ENCODE measurements around the gene UMODL1. TPM values are rescaled to one million over a fixed set of nuclear protein-coding genes. Genes with fewer than 3 reads are reported as not detected.

UMODL1 gene
- polyA plus RNA-seq, 3 donors = not detected

DNA sequence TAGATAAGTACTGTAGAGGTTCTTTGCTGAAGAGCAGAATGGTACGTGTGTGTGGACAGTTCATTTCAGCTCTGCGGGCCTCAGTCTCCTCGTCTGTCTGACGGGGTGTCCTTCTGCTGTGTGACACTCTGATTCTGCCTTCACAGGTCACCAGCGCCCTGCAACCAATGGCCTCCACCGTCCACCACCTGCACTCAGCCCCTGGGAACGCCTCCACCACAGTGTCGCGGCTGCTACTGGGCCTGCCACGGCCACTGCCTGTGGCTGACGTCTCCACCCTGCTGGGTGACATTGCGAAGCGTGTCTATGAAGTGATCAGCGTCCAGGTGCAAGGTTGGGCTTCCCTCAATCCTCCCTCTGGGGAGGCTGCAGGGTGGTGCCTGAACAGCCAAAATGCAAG is 17.0 kb downstream of the UMODL1 start:
- Mint-ChIP-seq H3K4me3 (no peak overlapping the region), H3K4me1 (no peaks in the 10 kb centered on the region), H3K36me3 (no peaks in the 10 kb centered on the region), H3K27me3 (ENCODE audit: low read depth in 3 of 3) (peaks cover 0 to 10% (median 2%) of the 10 kb centered on the region in 3 donors), H3K27ac (no peak overlapping the region), H3K9me3 (no peaks in the 10 kb centered on the region)
- Histone ChIP-seq H3K4me3 (replicated peaks in 1 of 3; ENCODE audit: low read depth in 2 of 3, low read length in 3 of 3) (no peak overlapping the region), H3K9me3 (replicated peaks in 1 of 2; ENCODE audit: control insufficient read depth in 1 of 2, insufficient read depth in 1 of 2, low read length in 2 of 2) (no peaks in the 10 kb centered on the region), H3K4me2 (replicated peaks; ENCODE audit: extremely low read depth, low read length, poor library complexity, severe bottlenecking) (no peak overlapping the region), H3K4me1 (ENCODE audit: control insufficient read depth in 1 of 2, insufficient read depth in 2 of 2, low read length in 2 of 2) (no peaks in the 10 kb centered on the region), H3K27ac (ENCODE audit: low read depth in 1 of 2, low read length in 2 of 2) (no peak overlapping the region), H3K36me3 (replicated peaks in 1 of 2; ENCODE audit: control insufficient read depth in 1 of 2, insufficient read depth in 2 of 2, low read length in 2 of 2) (no peaks in the 10 kb centered on the region), H3K79me2 (ENCODE audit: insufficient read depth, low read length) (no peaks in the 10 kb centered on the region), H2AFZ (ENCODE audit: insufficient read depth, low read depth, low read length, poor library complexity, severe bottlenecking) (no peak overlapping the region), H3K27me3 (ENCODE audit: control insufficient read depth in 2 of 2, insufficient read depth in 2 of 2, low read length in 2 of 2) (no peaks in the 10 kb centered on the region), H4K20me1 (ENCODE audit: insufficient read depth, low read length) (no peaks in the 10 kb centered on the region), H3K9ac (ENCODE audit: insufficient read depth, low read length, poor library complexity, severe bottlenecking) (no peak overlapping the region)
- intact Hi-C loops (cut with micrococcal nuclease) = no loop called here
- WGBS (ENCODE audit: insufficient coverage) = 97% methylated on average over 9 of the region's 14 CpGs
- no peak for TF ChIP-seq CTCF (IDR thresholded peaks at IDR 0.05)
- no peak for DNase-seq

DNA sequence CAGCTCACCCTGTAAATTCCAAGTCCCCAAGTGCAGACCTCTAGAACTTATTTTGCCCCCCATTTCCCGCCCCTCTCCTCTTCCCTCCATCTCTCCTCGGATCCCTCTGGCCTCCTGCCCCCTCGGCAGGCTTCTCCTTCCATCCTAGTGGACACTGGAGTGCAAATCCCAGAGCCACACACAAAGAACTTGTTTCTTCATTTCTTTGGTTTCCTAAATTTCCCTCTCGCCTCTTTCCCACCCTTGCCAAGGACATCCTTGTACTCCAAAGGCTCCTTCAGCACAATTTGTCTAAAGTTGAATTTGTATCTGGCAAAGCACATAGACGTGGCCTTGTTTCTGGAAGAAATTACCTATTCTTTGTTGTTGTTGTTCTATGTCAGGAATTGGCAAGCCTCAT is 17.5 kb downstream of the UMODL1 start:
- H3K36me3 Mint-ChIP-seq = no peaks in the 10 kb centered on the region
- no peak for TF ChIP-seq CTCF (IDR thresholded peaks at IDR 0.05)
- DNase-seq = no peak
- H3K4me2 ChIP-seq (replicated peaks; ENCODE audit: extremely low read depth, low read length, poor library complexity, severe bottlenecking) = no peak overlapping the region
- no peaks in the 10 kb centered on the region for H3K4me1 Mint-ChIP-seq
- H3K27ac ChIP-seq (ENCODE audit: low read depth in 1 of 2, low read length in 2 of 2) = no peak overlapping the region
- no peak overlapping the region for H3K4me3 Mint-ChIP-seq
- H3K36me3 ChIP-seq (replicated peaks in 1 of 2; ENCODE audit: control insufficient read depth in 1 of 2, insufficient read depth in 2 of 2, low read length in 2 of 2) = no peaks in the 10 kb centered on the region
- H3K27me3 ChIP-seq (ENCODE audit: control insufficient read depth in 2 of 2, insufficient read depth in 2 of 2, low read length in 2 of 2) = no peaks in the 10 kb centered on the region
- no peaks in the 10 kb centered on the region for H3K9me3 Mint-ChIP-seq
- intact Hi-C loops (cut with micrococcal nuclease) = no loop called here
- no peaks in the 10 kb centered on the region for H3K4me1 ChIP-seq (ENCODE audit: control insufficient read depth in 1 of 2, insufficient read depth in 2 of 2, low read length in 2 of 2)
- H4K20me1 ChIP-seq (ENCODE audit: insufficient read depth, low read length) = no peaks in the 10 kb centered on the region
- H2AFZ ChIP-seq (ENCODE audit: insufficient read depth, low read depth, low read length, poor library complexity, severe bottlenecking) = no peak overlapping the region
- peak overlapping the region in 1 of 7 donors; percentile 81 for H3K27ac Mint-ChIP-seq
- no peak overlapping the region for H3K9ac ChIP-seq (ENCODE audit: insufficient read depth, low read length, poor library complexity, severe bottlenecking)
- no peak overlapping the region for H3K4me3 ChIP-seq (replicated peaks in 1 of 3; ENCODE audit: low read depth in 2 of 3, low read length in 3 of 3)
- H3K27me3 Mint-ChIP-seq (ENCODE audit: low read depth in 3 of 3) = peaks cover 0 to 10% (median 2%) of the 10 kb centered on the region in 3 donors
- no peaks in the 10 kb centered on the region for H3K9me3 ChIP-seq (replicated peaks in 1 of 2; ENCODE audit: control insufficient read depth in 1 of 2, insufficient read depth in 1 of 2, low read length in 2 of 2)
- 95% methylated on average over 4 of the region's 5 CpGs for WGBS (ENCODE audit: insufficient coverage)
- no peaks in the 10 kb centered on the region for H3K79me2 ChIP-seq (ENCODE audit: insufficient read depth, low read length)
